GM18517 (cell line): ENCODE results near the gene ST6GALNAC2.

Source experiments
- ATAC-seq: cut with Tn5 transposase; IDR thresholded peaks from one replicate; pipeline ENCODE4 v1.9.1; 2021; ENCODE audit warnings: mild to moderate bottlenecking, moderate library complexity; ENCODE audit not compliant: unreplicated experiment

ST6GALNAC2 gene

DNA sequence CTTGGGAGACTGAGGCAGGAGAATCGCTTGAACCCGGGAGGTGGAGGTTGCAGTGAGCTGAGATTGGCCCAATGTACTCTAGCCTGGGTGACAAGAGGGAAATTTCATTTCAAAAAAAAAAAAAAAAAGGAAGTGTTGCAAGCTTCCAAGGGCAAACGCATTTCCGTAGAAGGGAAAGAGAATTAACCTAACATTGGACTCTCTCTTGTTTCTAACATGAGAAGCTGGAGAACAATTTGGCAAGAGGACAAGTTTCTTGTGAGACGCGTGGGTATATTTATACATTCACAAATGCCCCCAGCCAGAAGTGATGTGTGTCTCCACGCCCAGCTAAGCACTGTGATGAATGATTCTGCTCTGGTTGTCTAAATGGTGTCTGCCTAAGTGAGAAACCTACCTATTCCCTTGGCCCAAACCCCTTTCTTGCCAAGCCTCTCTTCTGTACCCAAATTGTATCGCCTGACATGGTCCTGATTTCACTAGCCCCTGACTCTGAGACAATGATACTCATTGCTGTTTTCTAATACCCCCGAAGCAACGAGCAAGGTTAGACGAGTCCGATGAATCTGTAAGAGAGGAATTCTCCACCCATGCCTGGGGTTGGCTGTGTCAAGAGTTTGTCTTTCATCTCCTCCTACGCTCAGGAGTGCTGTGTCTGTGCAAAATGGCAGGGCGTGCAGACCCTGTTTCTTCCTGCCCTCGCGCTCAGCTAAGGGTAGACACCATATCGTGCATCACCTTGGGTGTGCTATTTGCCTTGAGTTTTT lies 14.2 kb upstream of the ST6GALNAC2 start:
- ATAC-seq = no peak

DNA sequence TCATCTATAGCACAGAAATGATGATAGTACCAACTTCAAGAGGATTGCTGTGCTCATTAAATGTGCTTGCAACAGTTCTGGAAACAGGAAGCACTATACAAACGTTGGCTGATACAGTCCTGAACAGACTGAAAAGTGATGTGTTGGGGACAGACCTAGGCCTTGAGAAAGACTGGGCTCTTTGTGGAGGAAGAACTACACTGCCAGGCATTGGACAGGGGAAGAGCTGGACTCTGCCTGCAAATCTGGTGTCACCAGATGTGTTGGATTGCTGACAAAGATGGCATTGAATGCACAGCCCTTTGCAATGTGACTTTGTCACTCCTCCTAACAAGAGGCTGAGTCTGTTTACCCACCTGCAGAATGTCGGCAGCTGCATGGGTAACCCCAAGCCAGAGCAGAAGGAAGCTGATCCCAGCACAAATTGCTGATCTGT lies 12.4 kb upstream of the ST6GALNAC2 start:
- no peak for ATAC-seq

DNA sequence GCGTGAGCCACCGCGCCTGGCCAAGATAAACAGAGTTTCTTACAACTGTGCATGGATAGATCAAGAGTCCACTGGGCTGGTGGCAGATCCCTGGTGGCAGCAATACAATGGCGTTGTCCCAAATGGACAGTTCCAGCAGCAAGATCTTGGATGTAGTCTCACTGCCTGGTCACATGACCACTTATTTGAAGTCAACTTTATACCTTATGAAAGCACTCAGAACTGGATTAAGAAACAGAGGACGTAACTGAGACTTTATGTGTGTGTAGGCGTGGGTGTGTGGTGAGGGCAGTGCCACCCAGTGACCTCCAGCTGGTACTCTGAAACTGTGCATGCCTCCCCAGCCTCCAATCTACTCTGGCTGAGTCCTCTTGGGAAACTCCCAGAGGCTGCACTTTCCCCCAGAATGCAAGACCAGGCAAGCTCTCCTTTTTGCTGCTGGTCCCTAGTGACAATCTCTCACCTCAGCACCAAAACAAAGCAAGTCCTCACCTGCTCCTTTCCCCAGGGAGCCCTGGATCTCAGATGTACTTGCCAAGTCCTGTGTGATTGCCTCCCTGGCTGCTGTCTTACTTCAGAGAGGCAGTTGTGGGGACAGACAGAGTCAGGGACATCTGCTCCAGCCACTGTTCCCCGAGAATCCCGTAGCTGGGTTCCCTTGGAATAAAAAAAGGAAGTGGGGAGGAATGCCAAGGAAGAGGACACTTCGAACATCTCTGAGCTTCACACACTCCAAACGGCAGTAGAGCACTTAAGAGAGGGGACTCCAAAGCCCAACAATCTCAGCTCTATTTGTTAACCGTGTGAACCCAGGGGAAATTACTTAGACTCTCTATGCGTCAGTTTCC lies 11.7 kb upstream of the ST6GALNAC2 start:
- ATAC-seq = no peak

DNA sequence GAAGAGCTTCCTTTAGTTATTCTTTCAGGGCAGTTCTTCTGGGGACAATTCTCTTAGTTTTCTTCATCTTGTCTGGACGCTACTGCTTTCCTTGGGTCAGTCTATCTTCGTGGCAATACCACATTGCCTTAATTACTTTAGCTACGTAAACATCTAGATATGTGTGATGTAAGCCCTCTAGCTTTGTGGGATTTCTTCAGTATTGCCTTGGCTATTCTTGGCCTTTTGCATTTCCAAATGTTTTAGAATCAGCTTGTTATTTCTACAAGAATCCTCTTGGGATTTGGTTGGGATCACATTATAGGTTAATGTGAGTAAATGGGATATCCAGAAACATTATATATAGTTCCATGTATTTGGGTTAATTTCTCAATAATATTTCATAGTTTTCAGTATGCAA lies 9.0 kb upstream of the ST6GALNAC2 start:
- ATAC-seq = no peak

DNA sequence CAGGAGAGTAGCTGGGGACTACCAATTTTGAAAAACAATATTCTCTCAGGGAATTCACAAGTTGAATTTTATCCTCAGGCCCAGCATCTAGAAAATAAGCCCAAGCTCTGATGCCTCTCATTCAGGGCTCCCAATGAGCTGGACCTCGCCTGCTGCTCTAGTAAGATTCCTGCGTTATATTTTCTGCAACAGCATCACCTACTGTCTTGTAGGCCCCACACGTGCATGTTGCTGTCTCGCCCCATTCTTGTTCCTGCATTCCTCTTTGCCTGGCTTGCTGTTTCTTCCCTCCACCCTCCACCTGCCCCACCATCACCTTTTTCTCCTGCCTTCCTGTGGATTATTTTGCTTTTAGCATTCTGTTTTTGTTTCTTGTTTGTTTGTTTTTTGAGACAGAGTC lies 8.3 kb upstream of the ST6GALNAC2 start:
- no peak for ATAC-seq

DNA sequence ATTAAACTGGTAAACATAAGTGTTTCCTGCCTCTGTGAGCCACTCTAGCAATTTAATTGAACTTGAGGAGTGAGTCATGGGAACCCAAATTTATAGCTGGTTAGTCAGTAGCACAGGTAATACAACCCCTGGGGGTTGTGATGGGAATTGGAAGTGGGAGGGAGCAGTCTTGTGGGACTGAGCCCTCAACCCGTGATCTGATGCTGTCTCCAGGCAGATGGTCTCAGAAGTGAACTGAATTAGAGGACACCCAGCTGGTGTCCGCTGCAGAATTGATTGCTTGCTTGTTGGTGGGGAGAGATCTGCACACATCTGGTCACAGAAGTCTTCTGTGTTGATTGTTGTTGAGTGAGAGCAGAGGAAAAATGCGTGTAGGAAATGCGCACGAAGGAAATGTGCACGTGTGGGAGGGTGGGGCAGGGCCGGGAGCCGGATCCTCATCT lies 7.7 kb upstream of the ST6GALNAC2 start:
- no peak for ATAC-seq

DNA sequence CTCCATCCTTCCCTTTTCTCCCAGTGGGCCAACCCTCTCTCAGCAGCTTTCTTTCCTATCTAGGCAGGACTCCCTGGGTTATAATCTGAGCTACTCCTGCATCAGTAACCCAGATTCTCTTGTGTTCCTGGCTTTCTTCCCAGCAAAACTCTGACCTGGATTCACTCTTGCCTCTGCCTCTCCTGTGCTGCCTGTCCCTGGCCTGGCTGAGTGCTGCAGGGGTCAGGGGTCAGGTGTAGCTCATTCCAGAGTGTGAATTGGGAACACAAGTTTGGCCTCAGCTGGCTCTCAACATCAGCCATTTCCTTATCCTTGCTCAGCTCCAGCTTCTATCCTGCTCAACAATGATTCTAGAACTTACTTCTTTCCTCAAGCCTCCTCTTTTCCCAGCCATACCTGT lies 2.5 kb upstream of the ST6GALNAC2 start:
- ATAC-seq = no peak

DNA sequence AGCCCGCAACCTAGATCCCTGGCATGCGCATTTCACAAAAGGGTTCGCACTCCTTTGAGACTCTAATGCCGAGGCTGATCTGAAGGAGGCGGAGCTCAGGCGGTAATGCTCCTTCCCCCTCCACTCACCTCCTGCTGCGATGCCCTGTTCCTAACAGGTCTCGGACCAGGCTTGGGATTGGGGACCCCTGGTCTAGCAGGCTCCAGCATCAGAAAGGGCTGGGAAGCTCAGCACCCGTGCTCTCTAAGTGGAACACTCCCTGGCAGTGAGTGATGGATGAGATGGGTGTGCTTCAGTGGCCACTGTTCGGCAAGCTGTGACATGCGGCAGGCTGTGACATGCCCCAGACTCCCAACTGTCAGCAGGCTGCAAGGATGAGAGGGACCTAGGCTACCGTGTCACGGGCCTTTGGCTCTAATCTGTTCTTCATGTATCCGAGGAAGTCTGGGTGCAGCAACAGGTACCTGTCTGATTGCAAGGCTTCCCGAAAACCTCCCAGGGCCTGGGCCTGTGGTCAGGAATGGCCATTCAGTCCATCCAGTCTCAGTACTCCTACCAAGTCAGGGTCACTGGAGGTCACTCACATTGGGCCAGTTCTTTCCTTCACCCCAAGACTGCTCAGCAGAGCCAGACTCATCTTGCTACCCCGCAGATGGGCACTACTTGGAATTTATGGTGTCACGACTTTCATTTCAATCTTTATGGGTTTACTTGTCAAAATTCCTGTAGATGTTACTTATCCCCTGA lies 1.3 kb upstream of the ST6GALNAC2 start:
- ATAC-seq = no peak

DNA sequence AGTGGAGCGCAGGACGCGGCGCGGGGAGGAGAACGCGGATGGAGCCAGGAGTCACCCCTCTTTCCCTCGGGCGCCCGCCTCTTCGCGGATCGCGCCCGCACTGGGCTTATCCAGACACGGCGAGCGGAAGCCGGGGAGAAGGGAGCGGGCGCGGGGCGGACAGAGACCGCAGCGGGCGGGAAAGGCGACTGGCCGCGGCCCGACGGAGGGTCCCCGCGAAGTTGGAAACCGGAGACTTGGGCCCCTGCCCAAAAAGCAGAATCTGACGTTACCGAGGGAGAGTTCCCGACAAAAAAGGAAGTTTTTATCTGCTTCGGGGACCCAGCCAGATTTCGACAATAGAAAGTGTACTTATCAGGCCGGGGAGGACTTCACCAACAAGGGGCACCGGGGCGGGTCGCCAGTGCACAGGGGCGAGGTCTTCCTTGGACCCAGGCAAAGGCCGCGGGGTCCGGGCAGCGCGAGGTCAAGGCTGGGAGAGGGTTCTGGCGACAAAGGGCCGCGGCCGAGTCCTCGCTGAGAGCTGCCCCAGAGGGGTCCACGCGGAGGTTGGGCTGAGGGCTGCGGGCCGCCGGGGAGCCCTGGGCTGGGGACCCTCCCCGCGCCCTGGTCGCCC lies 519 bp downstream of the ST6GALNAC2 start:
- ATAC-seq = no peak

DNA sequence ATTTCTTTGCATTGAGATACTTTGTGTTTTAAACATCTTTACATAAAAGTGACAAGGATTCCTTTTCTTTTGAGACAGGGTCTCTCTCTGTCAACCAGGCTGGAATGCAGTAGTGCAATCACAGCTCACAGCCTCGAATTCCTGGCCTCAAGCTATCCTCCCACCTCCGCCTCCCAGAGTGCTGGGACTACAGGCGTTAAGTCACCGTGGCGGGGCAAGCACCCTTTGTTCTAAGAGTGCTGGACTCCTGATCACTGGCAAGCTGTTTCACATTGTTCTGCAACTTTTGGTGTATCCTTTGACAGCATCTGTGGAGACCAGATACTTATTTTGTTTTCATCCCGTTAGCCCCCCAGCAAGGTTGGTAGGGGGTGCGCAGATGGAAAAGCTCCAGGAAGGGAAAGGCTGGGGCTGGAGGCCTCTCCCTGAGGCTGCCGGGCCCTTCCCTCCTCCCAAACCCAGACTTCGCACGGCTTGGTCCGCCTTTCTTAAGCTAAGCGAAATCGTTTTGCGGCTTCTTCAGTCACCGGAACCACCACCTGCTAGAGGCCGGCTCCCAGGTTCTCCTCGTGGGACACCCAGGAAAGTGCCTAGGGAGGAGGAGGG lies 1.1 kb downstream of the ST6GALNAC2 start:
- no peak for ATAC-seq

DNA sequence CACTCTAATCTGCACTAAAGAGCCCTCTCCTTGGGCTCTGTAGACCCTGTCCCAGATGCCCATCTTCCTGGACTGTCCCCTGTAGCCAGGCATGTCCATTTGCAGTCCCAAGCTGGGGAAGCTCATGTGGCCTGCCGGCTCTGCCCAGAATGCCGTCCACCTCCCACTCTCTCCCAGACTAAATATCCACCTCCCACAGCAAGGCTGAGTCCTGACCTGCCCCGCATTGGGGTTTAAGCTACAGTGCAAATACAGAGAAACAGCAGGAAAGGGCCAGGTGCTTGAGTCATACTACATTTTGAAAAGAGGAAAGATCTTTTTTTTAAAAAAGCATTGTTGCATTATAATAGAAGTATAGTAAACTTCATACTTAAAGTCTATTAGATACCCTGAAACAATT lies 3.0 kb downstream of the ST6GALNAC2 start:
- ATAC-seq = no peak

DNA sequence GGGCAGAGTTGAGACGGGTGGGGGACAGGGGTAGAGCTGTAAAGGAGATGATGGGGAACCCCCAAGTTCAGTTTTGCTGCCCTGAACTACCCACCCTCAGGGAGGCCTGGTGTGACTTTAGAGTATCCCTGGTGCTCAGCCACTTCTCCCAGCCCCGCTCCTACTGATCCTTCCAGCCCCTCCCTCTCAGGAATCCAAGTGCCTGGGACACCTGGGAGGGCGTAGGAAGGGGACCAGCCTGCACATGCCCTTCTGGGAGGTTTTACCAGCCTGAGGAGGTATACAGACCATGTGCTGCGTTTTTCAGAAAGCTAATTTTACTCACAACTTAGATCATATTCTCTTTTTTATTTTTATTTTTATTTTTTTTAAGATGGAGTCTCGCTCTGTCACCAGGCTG lies 4.1 kb downstream of the ST6GALNAC2 start:
- ATAC-seq = no peak

DNA sequence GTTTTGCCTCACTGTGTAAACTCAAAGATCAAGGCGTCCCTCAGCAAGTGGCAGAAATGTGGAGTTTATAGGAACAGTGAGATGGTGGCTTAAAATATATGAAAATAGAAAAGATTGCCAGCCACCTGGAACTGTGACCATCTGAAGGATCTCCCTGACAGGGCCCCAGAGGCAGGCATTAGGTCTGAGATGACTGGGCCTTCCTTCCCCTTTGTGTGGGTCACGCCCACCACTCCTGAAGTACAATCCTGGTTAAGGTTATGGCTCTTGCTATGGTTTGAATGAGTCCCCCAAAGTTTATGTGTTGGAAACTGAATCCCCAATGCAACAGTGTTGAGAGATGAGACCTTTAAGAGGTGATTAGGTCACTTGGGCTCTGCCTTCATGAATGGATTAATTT lies 6.4 kb downstream of the ST6GALNAC2 start:
- ATAC-seq = no peak

DNA sequence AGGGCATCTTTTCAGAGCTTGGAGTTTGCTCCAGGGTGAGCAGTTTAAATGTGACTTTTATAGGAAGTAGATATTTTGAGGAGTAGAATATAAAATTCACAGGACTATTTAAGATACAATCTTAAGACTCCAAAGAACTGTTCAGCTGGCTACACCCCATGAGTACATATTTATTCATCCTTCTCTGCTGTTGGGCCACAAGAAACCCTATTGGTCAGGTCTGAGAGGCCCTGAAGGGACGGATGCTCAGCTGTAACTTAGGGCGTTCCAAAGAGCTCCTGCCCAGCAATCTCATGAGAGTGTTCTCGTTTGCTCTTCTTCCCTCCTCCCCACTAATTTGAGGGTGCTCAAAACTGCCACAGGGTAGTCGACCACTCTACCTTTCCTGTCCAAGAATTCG lies 7.3 kb downstream of the ST6GALNAC2 start:
- ATAC-seq = no peak

DNA sequence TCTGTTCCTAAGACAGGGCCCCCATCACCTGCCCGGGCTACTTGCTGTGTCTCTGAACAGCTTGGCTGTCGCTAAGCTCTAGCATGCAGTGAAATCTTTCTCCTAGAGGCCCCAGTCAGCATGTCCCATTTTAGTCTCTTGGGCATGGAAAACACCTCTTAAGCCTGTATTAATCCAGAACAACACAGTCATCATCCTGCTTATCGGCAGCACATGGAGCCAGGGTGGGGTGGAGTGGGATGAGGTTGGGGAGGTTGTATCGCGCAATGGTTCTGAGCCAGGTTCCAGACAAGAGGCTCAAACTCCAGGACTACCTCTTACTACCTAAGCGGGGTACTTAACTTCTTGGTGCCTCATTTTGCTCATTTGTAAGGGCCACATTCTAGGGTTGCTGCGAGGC lies 7.8 kb downstream of the ST6GALNAC2 start:
- ATAC-seq = no peak

DNA sequence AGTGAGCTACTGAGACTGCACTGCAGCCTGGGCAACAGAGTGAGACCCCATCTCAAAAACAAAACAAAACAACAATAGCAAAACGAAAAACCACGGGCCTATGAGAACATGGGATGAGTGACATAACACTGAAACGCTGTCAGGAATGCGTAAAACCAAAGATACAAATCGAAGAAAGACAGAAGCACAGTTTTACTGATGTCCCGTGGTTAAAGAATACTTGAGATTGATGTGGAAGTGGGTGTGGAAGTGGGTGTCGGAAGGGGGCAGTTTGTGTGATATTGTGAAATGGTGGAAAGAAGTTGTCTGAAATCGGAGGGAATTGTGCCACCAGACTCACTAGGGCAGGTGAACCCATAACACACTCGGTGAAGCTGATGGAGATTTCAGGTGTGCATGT lies 9.5 kb downstream of the ST6GALNAC2 start:
- no peak for ATAC-seq

DNA sequence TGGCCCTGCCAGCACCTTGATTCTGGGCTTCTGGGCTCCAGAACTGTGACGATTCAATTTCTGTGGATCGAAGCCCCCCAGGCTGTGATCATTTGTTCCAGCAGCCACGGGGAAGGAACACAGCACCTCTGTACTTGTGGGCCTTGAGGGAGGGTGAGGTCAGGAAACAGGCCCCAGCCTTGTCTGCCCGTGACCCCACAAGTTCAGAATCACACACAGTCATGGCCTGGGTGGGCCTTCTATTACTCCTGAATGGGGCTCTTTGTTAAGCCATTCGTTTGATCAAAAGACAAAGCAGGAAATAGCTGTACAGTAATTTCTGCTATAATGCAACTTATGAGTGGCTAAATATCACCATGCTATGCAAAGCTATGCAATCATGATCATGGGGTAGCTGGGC lies 10.1 kb downstream of the ST6GALNAC2 start:
- ATAC-seq = no peak

DNA sequence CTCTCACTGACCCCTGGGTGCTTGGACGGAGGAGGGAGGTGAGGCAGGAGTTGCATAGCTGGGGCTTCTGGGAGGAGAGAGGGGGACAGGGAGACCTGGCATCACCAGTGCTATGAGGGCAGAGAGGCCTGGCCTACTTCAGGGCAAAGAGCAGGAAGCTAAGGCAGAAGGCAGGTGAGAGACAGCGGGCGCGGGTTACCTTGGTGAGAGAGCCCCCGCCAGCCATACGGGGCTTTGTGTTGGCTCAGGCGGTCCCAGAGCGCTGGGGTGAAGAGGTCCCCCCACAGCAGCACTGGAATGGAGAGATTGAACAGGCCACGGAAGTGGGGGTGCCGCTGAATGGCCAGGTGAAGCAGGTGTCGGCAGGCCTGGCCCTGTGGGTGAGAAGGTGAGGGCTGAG lies 11.5 kb downstream of the ST6GALNAC2 start:
- no peak for ATAC-seq

DNA sequence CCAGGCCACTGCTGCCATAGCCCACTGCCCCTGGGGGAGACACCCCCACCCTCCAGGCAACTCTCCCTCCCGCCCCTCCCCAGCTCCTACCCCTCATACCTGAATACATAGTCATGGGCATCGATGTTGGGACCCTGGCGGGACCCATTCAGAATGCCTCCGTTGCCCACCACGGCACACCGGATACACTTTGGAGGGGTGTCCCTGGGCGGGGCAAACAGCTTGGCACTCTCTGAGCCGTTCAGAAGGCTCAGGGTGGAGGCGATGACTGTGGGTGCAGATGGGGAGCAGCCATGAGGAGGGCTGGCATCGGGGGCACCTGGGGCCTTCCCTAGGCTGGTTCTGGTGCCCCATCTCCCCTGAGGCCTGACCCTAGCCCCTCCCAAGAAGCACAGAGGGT lies 12.6 kb downstream of the ST6GALNAC2 start:
- ATAC-seq = no peak

DNA sequence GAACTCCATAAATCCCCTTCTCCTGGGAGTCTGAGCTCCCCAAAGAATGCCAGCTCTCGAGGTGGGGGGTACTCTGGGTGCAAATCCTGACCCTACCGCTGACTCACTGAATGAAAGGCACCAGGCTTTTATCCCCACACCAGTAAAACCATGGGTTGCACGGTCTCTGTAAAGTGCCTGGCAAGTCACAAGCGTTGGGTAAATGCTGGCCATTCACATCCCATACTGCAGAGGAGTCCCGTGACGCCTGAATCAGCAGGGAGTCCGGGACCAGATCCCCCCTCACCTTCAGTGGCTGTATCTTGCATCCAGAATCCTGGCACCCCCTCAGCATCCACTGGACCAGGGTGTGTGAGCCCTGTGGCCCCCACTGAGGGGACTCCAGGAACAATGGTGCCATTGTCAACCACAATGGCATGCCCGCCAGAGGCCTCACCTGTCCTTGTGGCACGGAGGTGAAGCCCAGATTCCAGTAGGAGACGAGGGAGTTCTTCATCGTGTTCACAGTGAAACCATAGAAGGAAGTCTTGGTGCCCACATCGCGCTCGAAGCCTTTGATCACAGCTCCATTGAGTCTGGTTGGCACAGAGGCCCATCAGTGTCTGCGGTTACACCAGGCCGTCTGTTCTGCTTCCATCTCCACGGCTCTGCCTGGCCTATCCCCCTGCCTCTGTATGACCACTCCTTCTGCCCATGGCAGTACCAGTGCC lies 13.3 kb downstream of the ST6GALNAC2 start:
- no peak for ATAC-seq
